ENCODE measurements around the gene LTBP1. TPM values are rescaled to one million over a fixed set of nuclear protein-coding genes. Genes with fewer than 3 reads are reported as not detected.

The LTBP1 gene
- total and polyA plus RNA-seq, 2 experiments from 2014 or later, result 15.7 to 49.8 TPM

- Mint-ChIP-seq H3K36me3 (ENCODE audit: low read depth) (no peaks in the 10 kb centered on the region), H3K4me3 (no peak overlapping the region)
Observed at GRCh38 chr2:33110461-33110860, 163.7 kb downstream of the LTBP1 start.

More at GRCh38 chr2:33110461-33110860, 163.7 kb downstream of the LTBP1 start:
- no peaks in the 10 kb centered on the region for H3K4me1 ChIP-seq (ENCODE audit: insufficient read depth)
- H3K27ac ChIP-seq (ENCODE audit: low read depth), result no peak overlapping the region
- no peaks in the 10 kb centered on the region for H3K36me3 ChIP-seq (ENCODE audit: insufficient read depth)
- H3K4me1 Mint-ChIP-seq, result peaks cover 3% of the 10 kb centered on the region; the same call in 1 of the 3 replicates
- no peaks in the 10 kb centered on the region for H3K79me2 ChIP-seq (replicated peaks; ENCODE audit: insufficient read depth)
- no peak overlapping the region for H3K27ac Mint-ChIP-seq
- H2AFZ ChIP-seq, result no peak overlapping the region
- no peaks in the 10 kb centered on the region for H3K27me3 Mint-ChIP-seq (ENCODE audit: insufficient read depth, low read depth, poor library complexity)
- ATAC-seq (no peak), DNase-seq (ENCODE audit: low spot score) (no peak)
- H3K4me3 ChIP-seq, result no peak overlapping the region
- no peaks in the 10 kb centered on the region for H3F3A ChIP-seq (replicated peaks; ENCODE audit: low read depth)
- TF ChIP-seq REST (IDR thresholded peaks at IDR 0.05; ENCODE audit: unreplicated experiment), result no peak
- no peak for TF ChIP-seq JUNB (IDR thresholded peaks at IDR 0.05; ENCODE audit: unreplicated experiment)
- TF ChIP-seq EZH2phosphoT487 (IDR thresholded peaks at IDR 0.05; ENCODE audit: unreplicated experiment), result no peak
- TF ChIP-seq STAT1 (IDR thresholded peaks at IDR 0.05; ENCODE audit: unreplicated experiment), result no peak
- TF ChIP-seq EZH2 (IDR thresholded peaks at IDR 0.05; ENCODE audit: low read depth, unreplicated experiment), result no peak
- no peak for TF ChIP-seq CTCF (conservative IDR thresholded peaks at IDR 0.05; ENCODE audit: low read depth in 2 of 2)
- TF ChIP-seq, protein P1, sequence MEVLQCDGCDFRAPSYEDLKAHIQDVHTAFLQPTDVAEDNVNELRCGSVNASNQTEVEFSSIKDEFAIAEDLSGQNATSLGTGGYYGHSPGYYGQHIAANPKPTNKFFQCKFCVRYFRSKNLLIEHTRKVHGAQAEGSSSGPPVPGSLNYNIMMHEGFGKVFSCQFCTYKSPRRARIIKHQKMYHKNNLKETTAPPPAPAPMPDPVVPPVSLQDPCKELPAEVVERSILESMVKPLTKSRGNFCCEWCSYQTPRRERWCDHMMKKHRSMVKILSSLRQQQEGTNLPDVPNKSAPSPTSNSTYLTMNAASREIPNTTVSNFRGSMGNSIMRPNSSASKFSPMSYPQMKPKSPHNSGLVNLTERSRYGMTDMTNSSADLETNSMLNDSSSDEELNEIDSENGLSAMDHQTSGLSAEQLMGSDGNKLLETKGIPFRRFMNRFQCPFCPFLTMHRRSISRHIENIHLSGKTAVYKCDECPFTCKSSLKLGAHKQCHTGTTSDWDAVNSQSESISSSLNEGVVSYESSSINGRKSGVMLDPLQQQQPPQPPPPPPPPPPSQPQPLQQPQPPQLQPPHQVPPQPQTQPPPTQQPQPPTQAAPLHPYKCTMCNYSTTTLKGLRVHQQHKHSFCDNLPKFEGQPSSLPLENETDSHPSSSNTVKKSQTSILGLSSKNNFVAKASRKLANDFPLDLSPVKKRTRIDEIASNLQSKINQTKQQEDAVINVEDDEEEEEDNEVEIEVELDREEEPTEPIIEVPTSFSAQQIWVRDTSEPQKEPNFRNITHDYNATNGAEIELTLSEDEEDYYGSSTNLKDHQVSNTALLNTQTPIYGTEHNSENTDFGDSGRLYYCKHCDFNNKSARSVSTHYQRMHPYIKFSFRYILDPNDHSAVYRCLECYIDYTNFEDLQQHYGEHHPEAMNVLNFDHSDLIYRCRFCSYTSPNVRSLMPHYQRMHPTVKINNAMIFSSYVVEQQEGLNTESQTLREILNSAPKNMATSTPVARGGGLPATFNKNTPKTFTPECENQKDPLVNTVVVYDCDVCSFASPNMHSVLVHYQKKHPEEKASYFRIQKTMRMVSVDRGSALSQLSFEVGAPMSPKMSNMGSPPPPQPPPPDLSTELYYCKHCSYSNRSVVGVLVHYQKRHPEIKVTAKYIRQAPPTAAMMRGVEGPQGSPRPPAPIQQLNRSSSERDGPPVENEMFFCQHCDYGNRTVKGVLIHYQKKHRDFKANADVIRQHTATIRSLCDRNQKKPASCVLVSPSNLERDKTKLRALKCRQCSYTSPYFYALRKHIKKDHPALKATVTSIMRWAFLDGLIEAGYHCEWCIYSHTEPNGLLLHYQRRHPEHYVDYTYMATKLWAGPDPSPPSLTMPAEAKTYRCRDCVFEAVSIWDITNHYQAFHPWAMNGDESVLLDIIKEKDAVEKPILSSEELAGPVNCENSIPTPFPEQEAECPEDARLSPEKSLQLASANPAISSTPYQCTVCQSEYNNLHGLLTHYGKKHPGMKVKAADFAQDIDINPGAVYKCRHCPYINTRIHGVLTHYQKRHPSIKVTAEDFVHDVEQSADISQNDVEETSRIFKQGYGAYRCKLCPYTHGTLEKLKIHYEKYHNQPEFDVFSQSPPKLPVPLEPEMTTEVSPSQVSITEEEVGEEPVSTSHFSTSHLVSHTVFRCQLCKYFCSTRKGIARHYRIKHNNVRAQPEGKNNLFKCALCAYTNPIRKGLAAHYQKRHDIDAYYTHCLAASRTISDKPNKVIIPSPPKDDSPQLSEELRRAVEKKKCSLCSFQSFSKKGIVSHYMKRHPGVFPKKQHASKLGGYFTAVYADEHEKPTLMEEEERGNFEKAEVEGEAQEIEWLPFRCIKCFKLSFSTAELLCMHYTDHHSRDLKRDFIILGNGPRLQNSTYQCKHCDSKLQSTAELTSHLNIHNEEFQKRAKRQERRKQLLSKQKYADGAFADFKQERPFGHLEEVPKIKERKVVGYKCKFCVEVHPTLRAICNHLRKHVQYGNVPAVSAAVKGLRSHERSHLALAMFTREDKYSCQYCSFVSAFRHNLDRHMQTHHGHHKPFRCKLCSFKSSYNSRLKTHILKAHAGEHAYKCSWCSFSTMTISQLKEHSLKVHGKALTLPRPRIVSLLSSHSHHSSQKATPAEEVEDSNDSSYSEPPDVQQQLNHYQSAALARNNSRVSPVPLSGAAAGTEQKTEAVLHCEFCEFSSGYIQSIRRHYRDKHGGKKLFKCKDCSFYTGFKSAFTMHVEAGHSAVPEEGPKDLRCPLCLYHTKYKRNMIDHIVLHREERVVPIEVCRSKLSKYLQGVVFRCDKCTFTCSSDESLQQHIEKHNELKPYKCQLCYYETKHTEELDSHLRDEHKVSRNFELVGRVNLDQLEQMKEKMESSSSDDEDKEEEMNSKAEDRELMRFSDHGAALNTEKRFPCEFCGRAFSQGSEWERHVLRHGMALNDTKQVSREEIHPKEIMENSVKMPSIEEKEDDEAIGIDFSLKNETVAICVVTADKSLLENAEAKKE (CRISPR knock-in tag; IDR thresholded peaks at IDR 0.05), result no peak
- TF ChIP-seq POLR2AphosphoS5 (IDR thresholded peaks at IDR 0.05; ENCODE audit: low read depth), result no peak
- TF ChIP-seq ZNF331 (CRISPR knock-in tag; IDR thresholded peaks at IDR 0.05; ENCODE audit: low read depth), result no peak
- no peak for TF ChIP-seq ZNF114 (CRISPR knock-in tag; IDR thresholded peaks at IDR 0.05)
- TF ChIP-seq NANOG (IDR thresholded peaks at IDR 0.05; ENCODE audit: borderline replicate concordance), result no peak
- TF ChIP-seq CREB1 (CRISPR knock-in tag; IDR thresholded peaks at IDR 0.05; ENCODE audit: low read depth), result no peak
- TF ChIP-seq ETS1 (IDR thresholded peaks at IDR 0.05), result no peak
- no peak overlapping the region for H3K4me2 ChIP-seq
- no peaks in the 10 kb centered on the region for H3K27me3 ChIP-seq (ENCODE audit: insufficient read depth)
- no peaks in the 10 kb centered on the region for H3K9me3 Mint-ChIP-seq
- no peaks in the 10 kb centered on the region for H3K9me2 ChIP-seq (ENCODE audit: insufficient read depth)
- H4K20me1 ChIP-seq (replicated peaks; ENCODE audit: insufficient read depth), result no peaks in the 10 kb centered on the region

Data from GM23338 (cell line).